HK-2 (cell line): ENCODE results near the gene STK11.
"Not testable (repeated sequence)": the region's sequence is repeated elsewhere in the genome, so short reads cannot be mapped to it uniquely, and the experiment has no call there.

Source experiments
- DNase-seq: peaks from one replicate; pipeline ENCODE4 v3.0.0-alpha.2; 2018; ENCODE audit not compliant: unreplicated experiment

Gene STK11

GRCh38 chr19:1208830-1209229 is 3.3 kb downstream of the STK11 start:
- not testable (repeated sequence) for DNase-seq

DNA sequence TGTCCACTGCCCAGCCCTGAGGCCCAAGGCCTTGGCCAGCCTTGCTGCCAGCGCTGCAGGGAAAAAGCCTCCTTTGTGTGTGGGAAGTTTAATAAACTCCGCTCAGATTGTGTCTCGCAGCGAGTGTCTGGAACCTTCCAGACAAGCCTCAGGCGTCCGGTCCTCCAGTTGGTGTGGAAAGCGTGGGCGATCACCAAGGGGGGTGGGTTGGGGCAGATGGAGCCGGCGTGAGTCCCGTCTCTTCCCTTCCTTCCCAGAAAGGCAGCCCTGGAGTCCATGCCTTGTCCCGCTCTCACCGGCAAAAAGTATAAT is 4.6 kb downstream of the STK11 start:
- no peak for DNase-seq

DNA sequence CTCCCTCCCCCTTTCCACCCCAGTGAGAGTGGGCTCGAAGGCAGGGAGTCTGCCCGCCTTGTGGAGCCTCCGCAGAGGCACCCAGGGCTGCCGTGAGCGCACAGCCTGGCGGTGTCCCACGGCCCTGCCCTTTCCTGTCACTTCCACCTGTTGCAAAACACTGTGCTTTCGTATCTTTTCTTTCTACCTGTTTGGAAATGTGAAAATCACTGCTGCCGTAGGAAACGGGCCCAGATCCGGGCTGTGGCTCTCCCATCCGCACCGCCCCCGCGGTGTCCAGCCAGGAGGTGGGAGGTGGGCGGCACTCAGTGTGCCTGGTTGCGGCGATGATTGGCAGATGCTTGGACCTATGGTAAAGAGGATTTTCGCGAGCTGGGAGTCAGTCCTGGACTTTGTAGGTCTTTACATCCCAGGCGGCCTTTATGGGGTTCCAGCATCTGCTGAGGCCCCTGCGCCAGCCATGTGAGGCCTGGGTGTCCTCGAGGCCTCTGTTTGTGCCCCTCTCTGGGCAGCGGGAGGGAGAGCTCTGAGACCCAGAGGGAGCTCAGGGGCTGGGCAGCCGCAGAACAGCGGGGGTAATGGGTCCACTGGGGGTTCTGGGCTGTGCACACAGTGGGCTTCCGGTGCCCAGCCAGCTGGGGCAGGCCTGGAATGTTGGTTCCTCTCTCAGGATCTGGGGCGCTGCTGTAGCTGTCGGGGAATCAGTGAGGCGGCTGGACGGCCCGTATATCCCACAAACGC is 6.1 kb downstream of the STK11 start:
- DNase-seq, result no peak

GRCh38 chr19:1213391-1214286 is 8.1 kb downstream of the STK11 start:
- no peak for DNase-seq

- no peak for DNase-seq
These were observed 8.8 kb downstream of the STK11 start for GRCh38 chr19:1214299-1214861.

DNA sequence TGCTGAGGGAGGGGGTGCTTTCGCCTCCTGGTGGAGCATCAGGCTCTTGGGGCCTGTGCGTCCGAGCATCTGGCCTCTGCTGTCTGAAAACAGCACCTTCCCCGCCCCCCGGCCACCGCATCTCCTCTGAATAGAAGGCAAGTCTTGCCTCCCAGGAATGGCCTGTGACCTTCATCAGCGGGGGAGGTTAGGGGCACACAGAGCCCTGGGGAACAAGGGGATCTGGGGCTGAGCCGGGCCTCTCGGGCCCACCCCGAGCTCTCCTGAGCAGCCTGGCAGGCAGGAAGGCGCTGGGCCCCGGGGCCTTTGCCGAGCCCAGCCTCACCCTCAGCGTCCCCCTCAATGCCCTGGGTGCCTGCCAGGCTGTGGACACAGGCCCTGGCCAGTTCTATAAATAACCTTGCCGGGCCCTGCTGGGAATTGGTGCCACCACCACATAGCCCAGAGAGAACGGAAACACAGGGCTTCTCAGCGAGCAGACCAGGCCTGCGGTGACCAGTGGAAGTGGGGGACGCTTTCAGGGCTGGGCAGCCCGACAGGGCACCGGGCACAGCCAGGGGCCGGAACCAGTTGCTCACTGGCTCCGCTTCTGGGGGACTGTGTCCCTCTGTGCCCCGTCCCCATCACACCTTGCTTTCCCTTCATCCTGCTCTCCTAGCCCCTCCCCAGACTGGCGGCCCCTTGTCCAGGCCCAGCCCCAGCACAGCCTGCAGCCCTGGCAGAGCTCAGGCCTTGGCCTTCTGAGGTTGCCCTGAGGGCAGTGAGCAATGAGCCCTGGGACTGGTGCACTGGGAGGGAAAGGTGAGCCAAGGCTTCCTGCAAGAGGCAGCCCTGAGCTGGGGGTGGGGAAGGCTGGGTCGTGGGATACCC is 9.5 kb downstream of the STK11 start:
- DNase-seq, result no peak

DNA sequence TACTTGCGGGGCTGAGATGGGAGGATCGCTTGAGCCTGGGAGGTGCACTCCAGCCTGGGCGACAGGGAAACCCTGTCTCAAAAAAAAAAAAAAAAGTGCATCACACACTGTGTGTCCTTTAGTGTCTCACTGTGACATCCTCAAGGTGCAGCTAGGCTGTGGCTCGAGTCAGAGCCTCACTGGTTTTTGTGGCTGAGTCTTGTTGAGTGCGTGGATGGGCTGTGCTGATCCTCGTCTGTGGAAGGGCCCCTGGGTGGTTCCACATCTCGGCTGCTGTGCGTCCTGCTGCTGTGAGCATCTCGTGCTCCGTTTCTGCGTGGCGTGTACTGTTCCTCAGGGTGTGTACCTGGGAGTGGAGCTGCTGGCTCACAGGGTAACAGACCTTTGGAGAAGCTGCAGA is 11.2 kb downstream of the STK11 start:
- no peak for DNase-seq

- DNase-seq, result no peak
These were observed 11.8 kb downstream of the STK11 start for GRCh38 chr19:1217366-1217765.

GRCh38 chr19:1218751-1219567 is 13.4 kb downstream of the STK11 start:
- DNase-seq, result no peak

- DNase-seq, result no peak
These were observed 14.4 kb downstream of the STK11 start for GRCh38 chr19:1219786-1220476.

DNA sequence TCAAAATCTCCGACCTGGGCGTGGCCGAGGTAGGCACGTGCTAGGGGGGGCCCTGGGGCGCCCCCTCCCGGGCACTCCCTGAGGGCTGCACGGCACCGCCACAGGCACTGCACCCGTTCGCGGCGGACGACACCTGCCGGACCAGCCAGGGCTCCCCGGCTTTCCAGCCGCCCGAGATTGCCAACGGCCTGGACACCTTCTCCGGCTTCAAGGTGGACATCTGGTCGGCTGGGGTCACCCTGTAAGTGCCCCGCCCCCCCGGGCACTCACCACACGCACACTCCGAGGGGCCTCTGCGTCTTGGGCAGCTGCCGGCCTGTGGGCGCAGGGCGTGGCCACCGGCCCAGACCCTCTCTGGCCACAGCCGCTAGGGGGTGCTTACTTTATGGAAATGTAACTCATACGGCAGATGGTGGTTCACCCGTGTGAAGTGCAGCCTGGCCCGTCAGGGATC is 14.9 kb downstream of the STK11 start:
- DNase-seq, result no peak

GRCh38 chr19:1220976-1221903 is 15.7 kb downstream of the STK11 start:
- DNase-seq, result no peak

- DNase-seq, result no peak
These were observed 16.3 kb downstream of the STK11 start for GRCh38 chr19:1221904-1222255.

- no peak for DNase-seq
These were observed 16.8 kb downstream of the STK11 start for GRCh38 chr19:1222394-1222793.

- peak; percentile 78 for DNase-seq
These were observed 17.7 kb downstream of the STK11 start for GRCh38 chr19:1223018-1223855.

GRCh38 chr19:1224047-1224825 is 18.7 kb downstream of the STK11 start:
- no peak for DNase-seq

GRCh38 chr19:1224847-1225246 is 19.3 kb downstream of the STK11 start:
- DNase-seq, result no peak
